K562 (cell line): ENCODE results near the gene SMARCA4. TPM values are rescaled to one million over a fixed set of nuclear protein-coding genes. Genes with fewer than 3 reads are reported as not detected.

Experiments
- ATF6 ChIP-seq: sonication (generic); formaldehyde crosslinking; IDR thresholded peaks from 2 replicates; pipeline ENCODE4 v1.4.0; 2020; ENCODE audit warnings: mild to moderate bottlenecking, missing genetic modification reagents
- ATF7 ChIP-seq: fragments of 450-650 bp; IDR thresholded peaks from 2 replicates; pipeline ENCODE4 v1.7.1; 2014; ENCODE audit warnings: mild to moderate bottlenecking, moderate library complexity
- BHLHE40 ChIP-seq: IDR thresholded peaks from 2 replicates; pipeline ENCODE4 v1.6.1; 2011; ENCODE audit warnings: low read length, improper control_type of control experiment
- C11orf30 ChIP-seq: fragments of 450-650 bp; IDR thresholded peaks from 2 replicates; pipeline ENCODE4 v1.6.1; 2016; ENCODE audit warnings: low read depth, mild to moderate bottlenecking
- E2F6 ChIP-seq, 2 experiments: IDR thresholded peaks; 2 replicates each; pipeline ENCODE4 v1.6.1; 2011; ENCODE audit warnings: borderline replicate concordance in 1 of 2, control low read depth in 1 of 2, low read depth in 1 of 2, low read length in 1 of 2, mild to moderate bottlenecking in 1 of 2, mixed read lengths in 1 of 2, moderate library complexity in 1 of 2; ENCODE audit not compliant: insufficient read depth in 1 of 2, insufficient read length in 1 of 2, poor library complexity in 1 of 2, severe bottlenecking in 1 of 2; ENCODE audit errors: extremely low read depth in 1 of 2
- HBP1 ChIP-seq: fragments of 450-650 bp; formaldehyde crosslinking; IDR thresholded peaks from 2 replicates; pipeline ENCODE4 v1.4.0; 2022; ENCODE audit warnings: missing genetic modification characterization
- HMG20B ChIP-seq: fragments of 250-450 bp; sonication (Bioruptor Pico); IDR thresholded peaks from 2 replicates; pipeline ENCODE4 v1.5.0; 2021; ENCODE audit warnings: mild to moderate bottlenecking
- HMGXB4 ChIP-seq: sonication (generic); formaldehyde crosslinking; IDR thresholded peaks from 2 replicates; pipeline ENCODE4 v1.8.1; 2023; ENCODE audit warnings: mild to moderate bottlenecking, missing genetic modification reagents
- HNRNPL ChIP-seq: fragments of 200-400 bp; formaldehyde crosslinking; IDR thresholded peaks from 2 replicates; pipeline ENCODE4 v1.6.1; 2017; ENCODE audit warnings: low read depth, mild to moderate bottlenecking, low read length
- HSF4 ChIP-seq: fragments of 250-450 bp; sonication (Bioruptor Pico); IDR thresholded peaks from 2 replicates; pipeline ENCODE4 v2.1.2; 2022; ENCODE audit warnings: mild to moderate bottlenecking, moderate library complexity, borderline replicate concordance
- IRF2 ChIP-seq: sonication (generic); formaldehyde crosslinking; IDR thresholded peaks from 2 replicates; pipeline ENCODE4 v1.8.1; 2022; ENCODE audit warnings: mild to moderate bottlenecking, missing genetic modification reagents
- KAT7 ChIP-seq: sonication (generic); formaldehyde crosslinking; IDR thresholded peaks from 2 replicates; pipeline ENCODE4 v1.8.0; 2022; ENCODE audit warnings: missing genetic modification reagents, mild to moderate bottlenecking, borderline replicate concordance
- KAT8 ChIP-seq: fragments of 450-650 bp; IDR thresholded peaks from 2 replicates; pipeline ENCODE4 v1.6.1; 2016; ENCODE audit warnings: low read depth, mild to moderate bottlenecking
- MITF ChIP-seq: IDR thresholded peaks from 2 replicates; pipeline ENCODE4 v1.6.1; 2014; ENCODE audit warnings: antibody characterized with exemption
- PTRF ChIP-seq: fragments of 450-650 bp; IDR thresholded peaks from 2 replicates; pipeline ENCODE4 v1.6.1; 2016; ENCODE audit warnings: mild to moderate bottlenecking, missing genetic modification characterization, missing compliant biosample characterization
- SMAD2 ChIP-seq: fragments of 150-350 bp; IDR thresholded peaks from 2 replicates; pipeline ENCODE4 v1.6.1; 2014; ENCODE audit warnings: low read depth, mild to moderate bottlenecking, low read length
- TRIM25 ChIP-seq: fragments of 450-650 bp; IDR thresholded peaks from 2 replicates; pipeline ENCODE4 v1.7.0; 2016; ENCODE audit warnings: borderline replicate concordance
- ZNF551 ChIP-seq: fragments of 250-450 bp; sonication (Bioruptor Pico); IDR thresholded peaks from 2 replicates; pipeline ENCODE4 v1.5.0; 2021; ENCODE audit warnings: mild to moderate bottlenecking, moderate library complexity
- polyA plus RNA-seq, 8 experiments: library from polyadenylated mRNA; depleted of rRNA in 4 of 8; stranded (reverse) in 5 of 8; unstranded in 3 of 8; fragments of >200 nt; fragmentation: Nextera tagmentation in 2 of 8; fragmentation: Illumina TruSeq in 1 of 8; extraction: Ambion mirVana in 2 of 8; extraction: Trizol in 1 of 8; gene quantifications; 2 replicates each; pipeline versions ENCODE4 v1.2.1 to v1.2.3, GENCODE V29; 2011 to 2014; ENCODE audit warnings: inconsistent platforms in 1 of 8, missing spikeins in 1 of 8
- total RNA-seq, 7 experiments: library from RNA; depleted of rRNA in 6 of 7; stranded (reverse); fragments of >200 nt in 6 of 7; fragmentation: Illumina TruSeq in 2 of 7; extraction: Trizol in 2 of 7; gene quantifications; 2 replicates each; pipeline versions ENCODE4 v1.2.1 to v1.2.3, GENCODE V29; 2011 to 2021; ENCODE audit warnings: low replicate concordance in 1 of 7

SMARCA4 gene
- total and polyA plus RNA-seq, 9 of the 15 experiments (the other 6 are each of a cell fraction or from before 2014, with no cell fraction given), result 19.3 to 207 (median 52.1) TPM

GRCh38 chr19:11089254-11090013, 128.6 kb downstream of the SMARCA4 start, which contains the start of gene LDLR (continued):
- TF ChIP-seq KAT7 (CRISPR knock-in tag) (peak; percentile 75; the same call in 1 of the 2 replicates), HSF4 (CRISPR knock-in tag) (no peak), PTRF (tag) (no peak), HBP1 (CRISPR knock-in tag) (no peak), TRIM25 (no peak), HMG20B (CRISPR knock-in tag) (no peak), ZNF551 (CRISPR knock-in tag) (no peak), ATF6 (CRISPR knock-in tag) (no peak), ATF7 (peak; percentile 94), KAT8 (no peak), C11orf30 (no peak), E2F6 (IDR thresholded peaks at IDR 0.05; ENCODE audit: borderline replicate concordance in 1 of 2, extremely low read depth in 1 of 2, insufficient read depth in 1 of 2, insufficient read length in 1 of 2, low read depth in 1 of 2, low read length in 1 of 2, poor library complexity in 1 of 2, severe bottlenecking in 1 of 2) (peak in 1 of 2 experiments; percentile 65), HNRNPL (no peak), IRF2 (CRISPR knock-in tag) (no peak), BHLHE40 (no peak; the same call in 1 of the 2 replicates), SMAD2 (no peak), HMGXB4 (CRISPR knock-in tag) (peak; percentile 63; the same call in 1 of the 2 replicates), MITF (no peak)
